HG03135 (cell line): ENCODE measurements around the gene TGFBR2.
A peak's percentile ranks its signal among the peaks of the same experiment; 100 is the strongest.

Experiments
- ATAC-seq: cut with Tn5 transposase; IDR thresholded peaks from one replicate; pipeline ENCODE4 v1.9.1; 2021; ENCODE audit warnings: mild to moderate bottlenecking, moderate library complexity; ENCODE audit not compliant: unreplicated experiment

The TGFBR2 gene

DNA sequence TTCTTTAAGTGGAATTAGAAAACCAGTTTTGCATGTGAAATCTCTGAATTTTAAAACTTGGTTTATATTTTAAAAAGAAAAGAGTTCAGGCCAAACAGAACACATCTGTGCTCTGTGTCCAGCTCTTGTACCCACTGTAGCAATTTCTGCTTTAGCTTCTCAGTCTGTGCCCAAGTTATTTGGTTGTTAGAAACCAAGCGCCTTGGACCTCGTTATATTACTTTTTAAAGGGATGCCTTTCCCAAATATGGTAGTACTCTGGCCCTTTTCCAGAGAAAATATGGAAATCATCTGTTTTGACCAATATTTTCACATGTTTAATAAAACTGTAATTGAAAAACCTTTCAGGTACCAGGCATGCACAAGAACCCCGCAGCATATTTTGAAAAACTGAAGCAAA is 27.3 kb downstream of the TGFBR2 start:
- no peak for ATAC-seq

DNA sequence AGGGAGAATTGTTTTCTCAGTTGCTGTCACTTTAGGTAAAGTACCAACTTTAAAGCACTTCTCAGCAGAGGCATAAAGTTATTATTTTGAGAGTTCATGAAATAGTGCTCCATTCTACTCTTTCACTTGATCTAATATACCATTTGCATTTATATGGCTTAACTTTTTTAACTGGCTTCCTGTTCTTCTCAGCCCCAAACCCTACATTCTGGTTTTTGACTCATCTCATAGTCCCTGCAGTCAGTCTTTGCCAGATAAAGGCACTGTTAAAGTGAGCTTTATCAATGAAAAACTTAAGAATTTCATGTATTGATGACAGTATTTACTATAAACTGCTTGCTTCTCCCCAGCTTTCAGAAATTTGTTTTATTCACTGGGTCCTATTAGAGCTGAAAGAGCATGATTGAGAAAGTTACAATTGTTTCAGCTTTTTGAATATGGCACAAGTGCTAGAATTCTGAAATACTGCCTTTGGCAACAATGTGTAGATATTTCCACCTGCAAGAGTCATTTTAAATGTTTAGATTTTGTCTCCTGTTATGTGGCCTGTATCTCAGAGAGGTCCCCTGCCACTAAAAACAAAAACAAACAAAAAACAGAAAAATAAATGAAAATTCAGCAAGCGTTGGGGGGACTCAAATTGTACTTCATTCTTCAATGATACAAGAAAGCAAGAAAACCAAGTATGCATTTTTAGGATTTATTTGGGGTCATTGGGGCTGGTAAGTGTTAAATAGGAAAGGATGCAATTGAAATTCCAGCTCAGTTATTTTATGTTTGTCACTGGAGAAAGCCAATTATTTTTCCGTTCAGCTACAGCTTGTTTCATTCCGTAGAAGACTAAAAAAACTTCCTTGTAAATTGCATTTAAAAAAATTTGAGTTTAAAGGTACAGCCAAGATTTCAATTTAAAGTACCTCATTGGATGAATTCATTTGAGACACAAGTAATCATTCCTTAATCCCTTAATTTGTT is 28.6 kb downstream of the TGFBR2 start:
- ATAC-seq = no peak

DNA sequence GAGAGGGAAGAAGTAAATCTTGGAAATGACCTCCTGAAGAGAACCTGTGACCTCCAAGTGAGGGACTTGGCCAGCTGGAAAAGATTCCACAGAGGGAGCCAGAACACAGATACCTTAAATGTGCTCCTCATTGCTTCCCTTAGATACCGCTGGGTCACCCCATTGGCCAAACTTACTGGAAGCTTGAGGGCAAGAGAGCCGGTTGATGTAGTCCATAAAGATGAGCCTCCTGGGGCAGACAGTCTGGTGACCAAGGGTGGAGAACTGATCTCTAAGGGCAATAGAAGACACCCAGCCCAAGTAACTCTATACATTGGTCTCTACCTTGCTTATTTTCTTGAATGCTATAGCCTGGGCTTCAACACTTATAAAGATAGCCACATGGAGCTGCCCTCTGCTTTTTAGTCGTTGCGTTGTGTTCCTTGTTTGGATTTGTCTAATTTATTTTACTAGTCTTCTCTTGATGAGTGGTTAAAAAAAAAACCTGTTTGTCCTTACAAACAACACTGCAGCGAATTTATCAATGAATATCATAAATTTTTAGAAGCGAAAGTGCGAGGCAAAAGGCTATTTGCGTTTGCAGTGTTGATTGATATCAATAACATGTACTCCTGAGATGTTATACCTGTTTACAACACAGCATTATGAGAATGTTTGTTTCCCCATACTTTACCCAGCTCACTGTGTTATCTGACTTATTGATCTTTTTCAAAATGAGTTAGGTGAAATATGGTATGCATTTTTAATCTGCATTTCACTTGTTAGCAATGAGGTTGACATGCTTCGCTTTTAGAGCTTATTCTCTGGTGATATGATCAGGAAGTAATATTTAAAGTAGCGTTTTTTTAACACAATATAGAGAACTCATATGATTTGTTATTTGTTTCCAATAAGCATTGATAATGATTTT is 31.2 kb downstream of the TGFBR2 start:
- no peak for ATAC-seq

DNA sequence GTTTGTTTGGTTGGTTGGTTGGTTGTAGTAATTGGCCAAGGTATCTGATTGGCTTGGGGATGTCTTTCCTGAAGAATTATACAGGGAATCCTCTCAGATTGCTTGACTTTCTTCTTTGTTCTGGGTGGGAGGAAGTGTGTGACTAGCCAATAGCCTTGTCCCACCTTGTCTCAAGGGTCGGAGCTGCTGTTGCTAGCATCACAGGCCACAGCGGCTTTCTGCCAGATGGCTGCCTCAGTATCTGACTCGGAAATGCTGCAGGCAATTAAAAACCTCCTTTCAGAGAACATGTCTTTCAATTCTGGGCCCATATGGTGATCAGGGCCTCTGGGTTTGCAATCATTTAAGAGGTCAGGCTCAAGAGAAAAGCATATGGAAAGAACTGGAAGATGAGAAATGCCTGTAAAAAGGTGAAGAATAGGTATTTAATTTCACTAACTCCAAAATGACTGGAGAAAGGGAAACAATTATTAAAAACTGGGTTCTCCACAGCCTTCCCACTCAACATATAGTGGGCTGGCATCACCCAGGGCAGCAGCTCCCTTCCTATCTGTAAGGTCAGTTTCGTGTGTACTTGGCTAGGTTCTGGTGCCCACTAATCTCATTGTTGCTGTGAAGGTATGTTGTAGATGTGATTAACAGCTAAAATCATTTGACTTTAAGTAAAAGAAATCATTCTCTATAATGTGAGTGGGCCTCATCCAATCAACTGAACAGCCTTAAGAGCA is 32.4 kb downstream of the TGFBR2 start:
- no peak for ATAC-seq

DNA sequence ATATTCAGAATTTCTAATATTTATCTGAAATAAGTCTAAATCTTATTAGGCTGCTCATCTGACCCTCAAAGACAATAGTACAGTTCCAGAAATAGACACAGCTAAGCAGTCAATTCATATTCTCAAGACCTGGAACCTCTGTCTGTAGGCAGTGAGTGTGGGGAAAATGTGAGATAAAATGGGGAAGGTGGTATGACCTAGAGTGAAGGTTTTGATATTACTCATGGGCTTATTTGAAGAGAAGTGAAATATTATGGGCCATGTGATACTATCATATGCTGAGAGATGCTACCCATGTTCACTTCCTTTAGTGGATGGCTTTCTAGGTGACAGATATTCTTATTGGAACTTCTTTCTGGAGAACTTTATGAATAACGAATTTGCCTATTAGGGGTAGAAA is 33.5 kb downstream of the TGFBR2 start:
- peak; percentile 75 for ATAC-seq

DNA sequence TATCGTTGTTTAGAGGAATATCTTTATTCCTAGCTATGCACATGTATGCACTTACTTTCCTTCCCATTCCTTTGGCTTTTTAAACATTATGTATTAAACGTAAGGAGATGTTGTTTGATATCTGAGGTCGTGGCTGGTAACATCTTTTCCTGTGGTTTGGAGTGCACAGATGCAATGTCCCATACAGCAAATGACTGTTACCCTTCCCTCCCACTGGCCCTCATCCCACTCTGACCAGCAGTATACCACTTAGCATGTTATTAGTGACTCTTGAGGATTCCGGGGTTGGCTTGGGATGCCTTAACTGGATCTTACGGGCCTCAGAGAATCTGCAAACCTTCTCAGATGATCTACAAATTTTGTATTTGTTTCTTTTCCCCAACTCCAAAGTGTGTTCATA is 34.5 kb downstream of the TGFBR2 start:
- no peak for ATAC-seq

DNA sequence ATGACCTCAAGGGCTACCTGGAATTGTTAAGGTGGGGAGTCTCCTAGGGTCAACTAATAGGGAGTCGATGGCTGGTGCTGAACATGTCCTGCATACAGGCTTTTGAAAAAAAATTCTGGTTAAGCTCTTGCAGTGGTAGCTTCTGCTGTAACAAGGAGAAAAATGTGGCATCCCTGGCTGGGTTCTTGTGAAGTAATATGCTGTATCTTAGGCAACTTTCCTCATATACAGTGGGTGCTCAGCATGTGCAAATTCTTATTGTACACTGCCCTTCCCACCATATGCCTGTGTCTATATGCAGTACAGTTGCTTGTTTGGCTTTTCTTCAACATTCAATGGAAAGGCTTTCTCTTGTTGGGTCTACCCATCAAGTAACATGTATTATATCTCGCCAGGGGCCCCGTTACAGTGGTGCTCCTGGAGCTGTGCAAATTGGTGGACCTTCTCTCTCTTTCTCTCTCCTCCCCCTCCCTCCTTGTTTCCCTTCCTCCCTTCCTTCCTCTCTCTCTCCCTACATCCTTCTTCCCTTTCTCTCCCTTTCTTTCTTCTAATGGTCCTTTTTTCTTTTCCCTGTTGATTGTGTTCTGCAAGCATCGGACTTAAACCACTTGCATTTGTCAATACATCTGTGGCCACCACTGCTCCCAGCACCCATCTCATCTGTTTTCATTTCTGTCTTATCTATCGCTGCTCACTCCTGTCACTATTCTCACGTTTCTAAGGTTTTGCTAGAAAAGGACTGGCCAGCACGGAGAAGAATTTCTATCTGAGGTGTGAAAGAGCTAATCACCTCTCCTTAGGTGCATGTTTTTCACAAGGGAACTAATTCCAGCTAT is 35.2 kb downstream of the TGFBR2 start:
- no peak for ATAC-seq

DNA sequence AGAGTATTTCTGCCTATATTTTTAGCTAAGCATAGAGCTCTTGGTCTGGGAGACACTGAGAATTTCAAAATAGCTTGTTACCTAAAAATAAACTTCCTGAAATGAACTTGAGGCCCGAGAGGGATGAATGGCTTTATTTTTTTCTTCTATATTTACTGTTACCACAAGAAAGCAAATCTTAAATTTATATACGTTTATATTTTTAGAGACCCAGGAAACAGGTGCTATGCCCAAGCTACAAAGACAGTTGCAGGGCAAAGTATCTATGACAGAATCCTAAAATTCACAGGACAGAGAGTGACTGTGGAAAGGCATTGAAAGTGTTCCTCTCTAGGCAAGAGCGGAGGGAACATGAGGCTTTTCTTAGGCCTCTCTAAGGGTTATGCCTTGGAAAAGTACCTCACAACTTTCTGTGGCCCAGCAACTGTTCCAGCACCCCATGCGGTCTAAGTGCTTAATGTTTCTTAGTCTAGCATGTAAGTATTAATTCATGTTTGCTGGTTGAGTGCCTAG is 36.5 kb downstream of the TGFBR2 start:
- ATAC-seq = peak; percentile 40

DNA sequence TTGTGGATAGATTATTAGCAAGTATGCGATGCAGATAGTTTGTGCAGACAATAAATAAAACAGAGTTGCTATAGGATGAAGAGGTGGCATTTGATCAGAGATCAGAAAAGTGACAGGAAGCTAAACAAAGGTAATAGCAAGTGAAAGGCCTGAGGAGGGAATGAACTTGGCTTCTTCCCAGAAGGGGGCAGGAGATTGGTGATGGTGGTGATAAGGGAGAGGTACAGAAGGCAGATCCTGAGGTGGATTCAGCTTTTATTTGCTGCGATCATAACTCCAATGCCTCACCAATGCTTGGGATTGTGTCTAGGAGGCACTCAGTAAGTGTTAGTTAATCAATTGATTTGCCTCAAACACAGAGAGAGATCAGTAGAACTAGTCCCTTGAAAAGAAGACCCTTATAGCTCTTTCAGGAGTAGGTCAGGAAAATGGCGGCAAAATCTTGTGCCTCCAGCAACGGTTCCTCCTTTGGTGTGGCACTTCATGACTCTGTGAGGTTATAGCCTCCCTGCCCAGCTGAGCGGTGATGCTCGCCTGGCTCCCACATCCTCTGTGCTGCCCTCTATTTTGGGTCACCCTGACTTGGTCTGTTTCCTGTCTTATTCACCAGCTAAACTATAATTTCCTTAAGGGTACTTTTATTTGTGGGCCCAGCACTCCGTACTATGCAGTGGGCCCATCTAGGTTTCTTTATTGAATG is 37.5 kb downstream of the TGFBR2 start:
- ATAC-seq = no peak

DNA sequence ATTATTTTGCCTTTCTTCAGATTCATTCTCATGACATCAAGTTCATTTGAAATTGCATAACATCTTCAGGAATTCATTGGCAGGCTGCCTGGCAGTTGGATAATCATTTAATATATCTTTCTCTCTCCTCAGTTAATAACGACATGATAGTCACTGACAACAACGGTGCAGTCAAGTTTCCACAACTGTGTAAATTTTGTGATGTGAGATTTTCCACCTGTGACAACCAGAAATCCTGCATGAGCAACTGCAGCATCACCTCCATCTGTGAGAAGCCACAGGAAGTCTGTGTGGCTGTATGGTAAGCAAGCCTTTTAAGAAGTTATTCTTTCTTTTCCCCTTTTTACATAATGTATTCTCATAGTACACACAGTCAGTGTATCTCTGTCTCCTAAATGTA is 38.2 kb downstream of the TGFBR2 start:
- ATAC-seq = peak; percentile 61

DNA sequence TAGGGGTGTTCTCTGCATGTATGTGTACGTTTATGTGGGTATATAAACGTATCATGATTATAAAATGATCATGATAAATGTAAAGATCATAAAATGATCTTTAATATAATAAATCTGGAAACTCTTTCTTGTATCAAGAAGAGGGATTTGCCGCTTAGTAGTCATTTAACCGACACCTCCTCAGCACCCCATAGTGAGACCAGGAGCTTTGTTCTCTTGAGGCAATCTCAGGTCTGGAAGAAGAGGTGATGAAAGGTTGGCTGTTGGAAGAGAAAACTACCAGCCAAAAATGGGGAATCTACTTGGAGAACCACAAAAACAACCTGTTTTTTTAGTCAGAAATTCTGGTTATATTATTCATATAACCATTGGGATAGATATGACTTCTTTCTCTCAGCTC is 38.7 kb downstream of the TGFBR2 start:
- no peak for ATAC-seq

DNA sequence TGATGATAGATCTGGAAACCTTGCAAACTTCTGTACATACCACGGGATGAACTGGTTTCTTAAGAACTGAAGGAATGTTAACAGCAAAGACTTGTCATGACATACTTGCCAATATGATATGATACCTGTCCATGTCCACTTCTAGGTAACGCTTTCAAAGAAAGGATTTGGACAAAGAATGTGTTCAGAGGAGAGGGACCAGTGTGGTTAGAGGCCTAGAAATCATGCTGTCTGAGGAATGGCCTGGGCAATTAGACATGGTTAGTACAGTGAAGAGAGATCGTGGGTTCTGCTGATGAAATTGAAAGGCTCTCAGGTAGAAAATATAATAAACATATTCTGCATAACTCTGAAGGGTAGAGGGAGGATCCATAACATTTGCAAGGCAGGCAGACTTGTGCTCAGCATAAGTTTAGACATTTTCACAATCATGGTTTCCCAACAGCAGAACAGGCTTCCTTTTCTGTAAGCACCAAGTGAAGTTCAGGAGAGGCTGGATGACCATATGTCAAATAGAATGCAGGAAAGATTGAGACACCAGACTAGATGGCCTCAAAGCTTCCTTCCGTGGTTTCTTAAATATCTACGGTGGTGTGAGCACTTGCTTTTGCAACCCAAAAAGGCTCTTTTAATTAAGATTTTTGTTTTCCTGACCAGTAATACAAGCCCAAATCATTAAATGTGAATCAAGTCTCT is 39.9 kb downstream of the TGFBR2 start:
- no peak for ATAC-seq

DNA sequence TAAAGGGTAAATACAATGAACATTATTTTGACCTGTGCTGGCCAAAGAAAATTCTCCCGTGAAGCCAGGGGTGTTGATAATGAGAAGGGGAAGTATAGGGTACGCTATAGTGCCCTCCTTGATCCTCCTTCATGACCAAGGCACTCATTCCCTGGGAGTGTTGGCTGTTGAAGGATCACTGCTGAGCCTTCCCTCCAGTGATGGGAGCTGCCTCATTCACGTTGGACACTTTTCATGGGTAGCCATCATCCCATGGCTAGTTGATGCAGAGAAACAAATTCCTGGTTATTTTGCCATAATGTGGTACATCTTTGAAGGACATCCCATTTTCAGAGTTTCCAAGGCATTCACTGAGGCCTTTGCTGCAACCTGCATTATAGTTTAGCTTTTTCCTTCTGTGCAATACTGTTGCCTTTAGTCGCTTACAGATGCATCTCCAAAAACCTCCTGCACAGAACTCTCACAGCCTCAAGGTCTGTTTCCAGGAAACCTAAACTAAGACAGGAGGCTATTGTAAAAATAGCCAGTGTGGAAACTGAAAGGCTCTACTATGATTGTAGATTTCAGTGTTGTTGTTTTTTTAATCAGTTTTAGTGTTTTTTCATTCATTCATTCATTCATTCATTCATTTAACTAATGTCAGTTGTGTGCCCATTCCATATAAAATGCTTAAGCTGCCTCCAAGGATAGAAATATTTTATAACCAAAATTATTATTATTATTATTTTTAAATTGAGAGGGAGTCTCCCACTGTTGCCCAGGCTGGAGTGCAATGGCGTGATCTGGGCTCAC is 40.8 kb downstream of the TGFBR2 start:
- no peak for ATAC-seq

DNA sequence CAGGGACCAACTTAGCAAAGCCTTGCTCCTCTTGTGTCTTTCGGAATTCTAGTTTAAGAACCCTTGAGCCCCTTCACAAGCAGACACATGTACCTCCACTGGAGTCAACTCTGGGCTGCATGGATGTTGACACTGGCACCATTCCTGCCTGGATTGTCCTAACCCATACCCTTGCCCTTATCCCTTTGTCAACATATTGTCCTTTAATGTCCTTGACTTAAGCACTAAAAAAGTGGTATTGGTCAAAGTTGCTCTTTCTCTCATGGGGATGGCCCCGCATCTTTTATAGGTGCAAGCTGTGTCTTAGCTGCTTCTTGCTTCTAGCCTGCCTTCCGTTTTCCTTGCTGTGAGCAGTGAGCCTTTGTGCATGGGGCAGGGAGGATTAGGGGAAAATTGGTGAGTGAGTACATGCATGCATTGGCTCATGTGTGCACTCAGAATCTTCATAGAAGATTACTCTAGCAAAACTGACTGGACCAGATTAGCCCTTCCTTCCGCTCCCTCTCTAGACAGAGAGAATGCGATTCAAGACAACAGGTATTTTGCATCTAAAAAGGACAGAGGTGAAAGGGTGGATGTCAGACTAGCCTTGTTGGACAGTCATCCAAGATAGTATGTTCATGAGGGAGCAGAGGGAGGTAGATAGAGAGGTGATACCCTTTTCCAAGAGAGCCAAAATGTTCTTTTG is 42.4 kb downstream of the TGFBR2 start:
- no peak for ATAC-seq

DNA sequence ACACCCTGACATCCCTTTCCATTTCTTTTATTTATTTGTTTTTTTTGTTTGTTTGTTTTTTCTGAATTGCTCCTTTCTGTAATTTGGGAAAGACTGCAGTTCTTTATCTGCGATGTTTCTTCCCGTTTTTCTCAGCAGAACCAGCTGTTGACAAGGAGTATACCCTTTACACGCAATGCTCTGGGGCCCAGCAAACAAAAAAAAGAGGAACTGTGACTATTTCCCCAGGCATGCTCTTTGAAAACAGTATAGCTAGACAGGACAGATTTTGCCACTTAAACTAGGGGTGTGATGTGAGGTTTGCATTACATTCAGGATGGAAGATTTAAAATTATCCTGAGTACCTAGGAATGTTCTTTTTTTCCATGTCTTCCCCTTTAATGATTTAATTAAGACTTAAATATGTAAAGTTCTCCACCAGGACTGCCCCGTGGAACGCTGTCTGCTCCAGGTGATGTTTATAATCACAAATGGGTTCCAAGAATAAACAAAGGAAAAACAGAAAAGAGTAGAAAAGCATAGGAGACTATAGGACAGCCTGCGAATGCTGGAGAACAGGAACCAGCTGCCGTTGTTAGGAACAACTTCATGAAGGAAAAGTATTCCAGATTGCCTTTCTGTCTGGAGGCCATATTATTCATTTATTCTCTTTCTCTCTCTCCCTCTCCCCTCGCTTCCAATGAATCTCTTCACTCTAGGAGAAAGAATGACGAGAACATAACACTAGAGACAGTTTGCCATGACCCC is 43.3 kb downstream of the TGFBR2 start:
- ATAC-seq = peak; percentile 55

DNA sequence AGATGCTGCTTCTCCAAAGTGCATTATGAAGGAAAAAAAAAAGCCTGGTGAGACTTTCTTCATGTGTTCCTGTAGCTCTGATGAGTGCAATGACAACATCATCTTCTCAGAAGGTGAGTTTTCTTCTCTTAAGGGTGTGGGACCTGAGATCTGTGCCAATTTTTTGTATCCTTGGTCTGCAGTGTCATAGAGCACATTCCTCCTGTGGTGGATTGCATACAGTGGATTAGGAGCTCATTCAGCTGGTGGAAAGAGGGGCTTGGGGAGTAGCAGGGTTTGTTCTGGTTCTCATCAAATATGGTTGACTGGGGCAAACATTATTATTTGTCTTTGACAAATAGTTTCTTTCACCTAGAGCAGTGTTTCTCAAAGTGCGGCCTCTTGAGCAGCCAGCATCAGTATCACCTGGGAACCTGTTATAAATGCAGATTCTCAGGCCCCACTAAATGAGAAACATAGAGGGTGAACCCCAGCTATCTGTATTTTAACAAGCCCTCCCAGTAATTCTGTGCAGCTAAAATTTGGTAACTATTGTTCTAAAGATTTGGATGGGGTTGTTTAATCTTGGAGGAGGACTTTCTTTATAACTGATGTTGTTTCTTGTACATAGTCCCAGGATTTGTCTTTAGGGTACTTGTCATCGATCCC is 44.1 kb downstream of the TGFBR2 start:
- no peak for ATAC-seq
